Stimulated activated CD4-positive, alpha-beta T cell treated with anti-CD3 and anti-CD28 coated beads, Interleukin-2, amount 100 ng/mL, for 48 hours (primary cell): ENCODE measurements around the gene FOXP1.

Experiments used
- DNase-seq, 2 donors: peaks; one replicate each; pipeline ENCODE4 v3.0.0-alpha.2; 2020

FOXP1 gene

DNA sequence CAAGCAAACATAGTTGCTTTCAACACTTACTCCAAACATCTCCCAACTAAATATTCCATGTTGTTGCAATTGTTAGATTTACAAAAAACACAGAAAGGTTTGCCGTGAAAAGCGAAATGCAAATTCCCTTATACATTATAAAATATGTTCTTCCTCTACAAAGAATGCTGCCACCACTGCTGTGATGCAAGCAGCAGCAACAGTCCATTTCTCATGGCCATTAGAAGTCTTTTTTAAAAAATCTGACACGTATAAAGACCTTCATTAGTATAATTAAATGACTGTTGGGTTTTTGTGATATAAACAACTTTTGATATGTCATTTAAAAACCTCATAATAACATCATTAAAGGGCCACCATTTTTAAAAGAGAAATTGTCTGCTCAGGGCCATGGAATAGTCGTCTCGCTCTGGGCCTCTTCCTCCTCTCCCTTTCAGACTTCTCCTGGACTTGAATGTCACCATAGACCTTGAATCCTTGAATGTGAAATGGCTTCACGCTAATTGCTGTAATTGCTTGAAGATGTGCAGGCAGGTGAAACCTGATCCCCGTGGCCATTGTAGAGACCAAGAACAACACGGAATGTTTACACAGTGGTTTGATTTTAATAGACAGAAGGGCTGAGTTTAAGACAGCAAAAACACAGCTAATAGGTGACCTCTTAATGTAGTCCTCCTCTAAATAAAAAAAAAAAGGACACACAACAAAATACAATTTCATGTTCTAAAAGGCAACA, 450.4 kb downstream of the FOXP1 start:
- no peak for DNase-seq

- no peak for DNase-seq
These were observed 451.9 kb downstream of the FOXP1 start for GRCh38 chr3:71131375-71132314.

DNA sequence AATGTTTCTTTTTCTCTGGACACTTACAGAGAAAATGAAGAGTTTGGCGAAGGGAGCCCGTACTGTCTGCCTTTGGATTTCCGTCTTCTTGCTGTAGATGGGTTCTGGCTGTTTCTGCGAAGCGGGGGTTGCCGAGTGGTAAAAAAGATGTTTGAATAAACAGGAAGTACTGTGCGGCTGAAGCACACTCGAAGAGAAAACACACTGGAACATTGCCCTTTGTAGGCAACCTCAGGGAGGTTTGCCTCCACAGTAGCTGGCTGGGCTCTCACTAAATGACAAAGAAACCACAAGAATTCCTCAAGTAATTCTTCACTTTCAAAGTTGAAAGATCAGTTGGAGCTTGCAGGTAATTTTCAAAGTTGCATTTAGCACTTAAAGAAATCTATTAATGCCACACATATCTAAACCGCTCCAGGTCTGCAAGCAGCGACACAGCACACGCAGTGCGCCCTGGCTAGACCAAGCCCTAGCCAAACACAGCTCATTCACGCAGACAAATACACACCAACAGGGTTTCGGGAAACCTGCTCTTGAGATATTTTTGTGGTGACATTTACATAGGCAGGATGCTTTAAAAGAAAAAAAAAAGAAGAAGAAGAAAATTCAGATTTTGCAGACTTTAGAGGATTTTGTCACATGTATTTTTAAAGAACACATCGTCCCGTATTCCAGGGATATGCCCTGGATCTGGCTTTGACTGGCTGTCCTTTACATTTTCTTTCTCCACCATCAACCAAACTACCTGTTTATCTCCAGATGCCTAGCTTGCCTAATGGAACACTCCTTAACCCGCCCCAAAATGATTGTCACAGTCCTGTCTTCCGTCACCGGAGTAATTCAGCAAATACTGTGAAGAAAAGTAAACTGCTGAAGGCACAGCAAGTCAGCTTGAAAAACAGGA, 452.8 kb downstream of the FOXP1 start:
- peak in 1 of 2 donors; percentile 49 for DNase-seq

DNA sequence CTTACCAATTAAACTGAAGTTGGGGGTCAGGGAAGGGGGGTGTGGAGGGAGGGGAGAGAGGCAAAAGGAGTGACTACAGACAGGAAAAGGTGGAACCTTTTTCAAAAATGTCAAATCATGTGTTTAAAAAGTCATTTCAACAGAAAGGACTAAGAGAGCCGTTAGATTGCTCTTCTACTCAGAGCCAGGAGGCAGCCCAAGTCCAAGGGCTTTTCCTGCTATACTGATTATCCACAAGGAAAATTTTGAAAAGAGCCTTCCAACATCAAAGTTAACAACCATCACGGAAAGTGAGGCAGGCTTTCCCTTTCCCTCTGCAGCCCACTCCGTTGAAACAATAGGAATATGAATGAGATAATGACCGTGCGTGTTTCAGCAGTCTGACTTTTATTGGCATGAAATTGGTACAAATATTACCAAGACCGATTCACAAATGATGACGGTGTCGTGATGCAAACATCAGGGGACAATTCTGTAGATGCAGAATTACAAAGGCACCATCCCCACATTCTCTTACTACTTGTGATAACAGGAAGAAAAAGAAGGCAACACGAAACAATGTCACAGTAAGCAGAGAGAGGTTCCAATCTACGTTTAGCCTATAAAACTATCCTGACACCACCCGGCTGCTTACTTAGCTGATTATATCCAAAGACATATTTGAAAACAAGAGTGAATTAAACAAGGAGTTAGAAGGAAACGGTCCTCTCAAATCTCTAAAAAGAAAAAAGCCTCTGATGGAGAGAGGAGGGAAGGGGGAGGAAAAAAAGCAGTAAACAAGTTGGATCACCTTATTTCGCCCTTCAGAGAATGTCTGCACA, 453.7 kb downstream of the FOXP1 start:
- no peak for DNase-seq

DNA sequence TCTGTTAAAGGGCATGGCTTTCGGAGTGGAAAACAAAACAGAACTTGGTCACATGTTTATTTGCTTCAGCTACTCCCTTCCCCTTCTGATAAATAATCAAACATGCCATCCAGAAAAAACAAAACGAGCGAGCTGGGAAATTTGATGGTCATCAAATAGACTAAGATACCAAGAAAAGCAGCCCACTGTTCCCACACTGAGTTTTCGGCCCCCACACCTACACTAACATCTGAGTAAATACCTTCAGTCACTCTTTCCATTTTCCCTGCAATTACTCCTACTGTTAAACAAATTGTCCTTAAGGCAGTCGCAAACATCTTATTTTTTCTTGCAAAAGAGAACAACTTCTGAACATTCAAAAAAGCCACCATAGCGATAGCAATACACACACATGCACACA, 454.6 kb downstream of the FOXP1 start:
- DNase-seq: no peak

- no peak for DNase-seq
These were observed 455.7 kb downstream of the FOXP1 start for GRCh38 chr3:71127844-71128243.

DNA sequence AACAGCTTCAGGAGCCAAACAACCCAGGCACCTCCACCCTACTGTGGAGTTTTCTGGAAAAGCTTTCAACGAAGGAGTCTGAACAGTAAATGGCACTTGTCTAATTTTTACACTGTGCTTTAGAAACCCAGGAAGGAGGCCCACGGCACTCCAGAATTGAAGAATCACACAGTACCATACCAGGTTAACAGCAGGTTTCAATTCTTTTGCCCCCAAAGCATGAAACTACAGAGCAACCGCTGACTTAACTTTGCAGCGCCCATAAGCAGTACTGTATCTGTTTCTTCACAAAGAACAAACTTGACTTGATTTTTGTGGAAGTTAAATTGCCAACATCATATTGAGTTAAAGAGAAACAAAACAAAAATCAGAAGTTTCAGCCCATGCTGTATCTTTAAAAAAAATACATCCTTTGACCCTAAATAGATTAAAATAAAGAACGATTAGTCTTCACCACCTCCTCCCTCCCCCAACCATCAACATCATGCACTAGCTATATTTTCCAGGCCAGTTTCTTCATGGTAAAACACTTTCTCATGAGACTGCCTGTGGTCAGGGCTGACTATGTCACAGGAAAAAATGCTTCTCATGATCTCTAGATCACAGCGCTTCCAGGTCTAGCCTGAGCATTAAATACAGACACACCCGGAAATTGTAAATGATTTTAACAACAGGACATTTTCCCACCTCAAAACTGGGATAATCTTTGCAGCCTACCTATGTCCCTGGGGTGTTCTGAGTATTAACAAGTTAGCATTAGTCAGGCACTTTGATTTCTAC, 456.3 kb downstream of the FOXP1 start:
- DNase-seq: no peak

- no peak for DNase-seq
These were observed 457.8 kb downstream of the FOXP1 start for GRCh38 chr3:71125738-71126137.

DNA sequence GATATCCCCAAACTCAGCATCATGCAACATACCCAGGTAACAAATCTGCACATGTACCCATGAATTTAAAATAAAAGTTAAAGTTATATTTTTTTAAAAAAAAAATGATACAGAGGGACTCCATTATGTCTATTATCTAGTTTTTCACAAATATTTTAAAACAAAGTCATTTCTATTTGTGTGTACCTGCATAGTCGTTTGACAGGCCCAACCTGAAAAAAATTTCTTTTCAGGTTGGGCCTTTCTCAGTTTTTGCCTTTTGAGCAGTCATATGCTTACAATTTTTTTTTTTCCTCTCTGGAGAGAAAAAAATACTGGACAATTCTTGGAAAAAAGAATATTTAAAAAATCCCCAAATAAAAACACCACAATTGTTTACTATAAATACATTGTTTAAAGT, 459.5 kb downstream of the FOXP1 start:
- DNase-seq: no peak

DNA sequence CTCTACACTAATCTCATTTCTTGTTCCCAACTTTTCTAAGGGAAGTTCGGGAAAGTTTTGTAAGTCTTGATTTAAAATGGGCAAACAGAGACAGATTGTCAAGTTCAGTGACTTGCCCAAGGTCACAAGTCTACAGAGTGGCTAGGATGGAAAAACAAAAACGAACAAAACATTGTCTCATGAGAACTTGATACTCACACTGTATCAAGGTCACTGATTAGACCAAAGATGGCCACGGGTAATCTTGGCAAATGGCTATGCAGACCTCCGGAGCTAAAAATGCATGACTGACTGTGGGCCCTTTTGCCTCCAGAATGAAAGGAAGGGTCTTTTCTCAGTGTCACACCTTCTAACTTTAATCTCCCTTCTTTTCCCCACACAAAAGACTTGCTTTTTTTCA, 460.9 kb downstream of the FOXP1 start:
- no peak for DNase-seq

- DNase-seq: no peak
These were observed 461.9 kb downstream of the FOXP1 start for GRCh38 chr3:71121429-71122167.

DNA sequence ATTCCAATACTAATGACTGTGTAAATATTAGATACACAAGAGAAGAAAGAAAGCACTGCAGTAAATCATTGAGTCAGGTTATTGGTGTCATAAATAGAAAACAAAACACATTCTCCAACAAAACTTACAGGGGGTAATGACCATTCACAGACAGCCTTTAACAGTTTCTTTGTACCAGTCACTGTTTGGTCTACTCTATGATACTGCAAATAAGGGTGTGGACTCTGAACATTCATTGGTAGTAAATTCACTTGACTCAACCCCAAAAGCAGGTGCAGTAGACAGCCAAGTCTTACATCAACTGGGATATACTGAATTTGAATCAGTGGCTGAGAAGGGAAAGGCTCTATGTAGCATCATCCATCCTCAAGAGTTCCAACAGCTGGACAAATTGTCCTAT, 463.5 kb downstream of the FOXP1 start:
- DNase-seq: no peak

- DNase-seq: no peak
These were observed 464.4 kb downstream of the FOXP1 start for GRCh38 chr3:71119171-71119570.

DNA sequence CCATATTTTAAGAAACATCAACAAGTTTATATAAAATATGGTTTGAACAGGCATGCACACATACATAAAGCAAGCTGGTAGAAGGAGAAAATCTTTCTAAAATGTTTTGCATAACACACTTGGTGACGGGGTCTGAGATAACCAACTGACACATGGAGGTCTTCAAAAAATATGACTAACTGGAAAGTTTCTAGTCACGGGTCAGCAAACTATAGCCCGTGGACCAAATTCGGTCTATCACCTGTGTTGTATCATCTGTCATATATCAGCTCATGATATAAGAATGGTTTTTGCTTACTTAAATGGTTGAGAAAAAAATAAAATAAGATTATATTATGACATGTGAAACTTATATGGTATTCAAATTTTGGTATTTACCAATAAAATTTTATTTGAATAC, 465.1 kb downstream of the FOXP1 start:
- no peak for DNase-seq

- no peak for DNase-seq
These were observed 465.8 kb downstream of the FOXP1 start for GRCh38 chr3:71117572-71118247.

GRCh38 chr3:71114610-71115009, 468.9 kb downstream of the FOXP1 start:
- DNase-seq: no peak

DNA sequence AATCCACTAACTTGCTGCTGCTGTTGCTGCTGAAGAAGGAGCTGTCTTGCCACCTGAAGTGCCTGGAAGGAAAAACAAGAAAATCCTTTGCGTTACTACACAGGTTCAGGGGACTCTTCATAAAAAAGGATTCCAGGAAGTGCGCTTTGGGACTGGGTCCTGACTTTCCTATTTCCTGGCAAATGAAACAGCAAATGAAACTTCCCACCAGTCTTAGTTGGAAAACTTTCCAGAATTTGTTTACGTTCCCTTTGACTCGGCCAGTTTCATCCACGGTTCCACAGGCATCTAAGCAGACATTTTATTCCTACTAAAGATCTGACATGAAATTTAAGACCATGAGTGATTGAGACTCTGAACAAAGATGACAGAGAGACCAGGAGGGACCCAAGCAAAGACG, 471.0 kb downstream of the FOXP1 start:
- no peak for DNase-seq

DNA sequence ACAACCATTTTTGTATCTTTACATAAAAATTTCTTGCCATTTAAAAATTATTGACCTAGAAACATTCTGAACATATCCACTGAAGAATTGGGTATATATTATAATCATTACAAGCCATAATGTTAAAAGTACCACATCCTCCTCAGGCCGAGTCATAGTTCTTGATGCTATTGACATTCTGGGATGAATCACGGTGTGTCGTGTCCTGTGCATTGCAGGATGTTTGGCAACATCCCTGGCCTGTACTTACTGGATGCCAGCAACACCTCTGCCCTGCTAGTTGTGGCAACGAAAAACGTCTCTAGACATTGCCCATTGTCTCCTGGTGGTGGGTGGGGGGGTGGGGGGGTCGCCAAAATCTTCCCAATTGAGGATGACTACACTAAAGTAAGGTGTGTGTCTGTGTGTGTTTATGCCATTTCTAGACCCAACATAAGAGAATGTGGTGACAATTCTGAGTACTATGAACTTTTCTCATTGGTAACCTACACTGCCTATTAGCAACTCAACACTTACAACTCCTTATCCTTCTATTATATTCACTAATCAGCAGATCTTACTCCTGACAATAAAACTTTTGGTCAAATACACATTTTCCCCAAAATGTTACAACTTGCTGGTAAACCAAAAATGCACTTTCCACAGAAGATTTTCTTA, 471.6 kb downstream of the FOXP1 start:
- DNase-seq: no peak
